Activated T-cell treated with anti-CD3 and anti-CD28 coated beads, Interleukin-2, amount 50 U/mL, for 1 hour (primary cell): Measurements from ENCODE around the gene EPB41L3.
"Not testable (repeated sequence)": the region's sequence is repeated elsewhere in the genome, so short reads cannot be mapped to it uniquely, and the experiment has no call there.

ENCODE experiments used
- DNase-seq: peaks from one replicate; pipeline ENCODE4 v3.0.0-alpha.2; 2020

Gene EPB41L3

DNA sequence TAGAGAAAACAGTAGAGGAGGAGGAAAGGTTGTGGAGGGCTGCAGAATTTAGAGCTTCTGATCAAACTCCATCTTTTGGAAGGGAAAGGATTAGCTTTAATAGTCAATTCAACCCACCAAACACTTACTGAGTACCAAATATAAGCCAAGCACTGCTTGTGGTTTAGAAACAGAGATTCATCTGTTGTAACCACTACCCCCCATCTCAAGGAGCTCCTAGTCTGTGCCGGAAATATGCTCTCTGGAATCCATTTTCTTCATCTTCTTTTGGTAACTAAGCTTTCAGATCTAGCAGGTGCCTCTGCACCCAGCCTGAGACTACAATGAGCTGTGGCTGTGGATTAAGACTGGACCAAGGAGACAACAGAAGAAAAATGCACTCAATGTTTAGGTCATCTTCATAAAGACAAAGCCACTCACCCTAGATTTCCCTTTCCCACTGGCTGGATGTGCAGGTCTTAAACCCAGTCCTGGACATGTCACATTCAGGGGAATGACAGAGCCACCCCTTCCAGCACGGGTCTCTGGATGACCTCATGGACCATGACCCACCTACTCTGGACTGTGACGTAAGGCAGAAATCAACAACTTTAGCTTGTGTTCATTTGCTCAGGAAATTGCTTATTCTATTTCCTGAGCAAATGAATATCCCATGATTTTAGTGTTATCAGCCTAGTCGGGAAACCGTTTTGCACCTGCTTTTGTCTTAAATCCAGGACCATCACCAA lies 52.9 kb downstream of the EPB41L3 start:
- no peak for DNase-seq

DNA sequence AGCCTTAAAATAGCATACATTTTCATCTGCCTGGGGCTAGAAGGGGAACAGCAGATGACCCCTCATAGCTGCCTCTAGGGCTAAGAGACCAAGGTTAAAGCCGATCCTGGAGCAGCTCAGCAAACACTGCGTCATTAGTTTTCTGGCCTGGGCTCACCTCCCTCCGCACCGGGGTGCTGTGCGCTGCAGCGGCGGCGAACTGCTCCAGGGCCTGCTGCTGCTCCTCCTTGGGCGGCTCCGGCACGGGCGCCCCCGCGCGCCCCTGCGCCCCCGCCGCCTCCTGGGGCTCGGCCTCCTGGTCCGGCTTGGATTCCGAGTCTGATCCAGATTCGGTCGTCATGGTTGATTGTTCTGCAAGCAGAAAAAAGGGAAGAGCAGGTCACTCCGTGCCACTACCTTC lies 55.0 kb downstream of the EPB41L3 start:
- no peak for DNase-seq

DNA sequence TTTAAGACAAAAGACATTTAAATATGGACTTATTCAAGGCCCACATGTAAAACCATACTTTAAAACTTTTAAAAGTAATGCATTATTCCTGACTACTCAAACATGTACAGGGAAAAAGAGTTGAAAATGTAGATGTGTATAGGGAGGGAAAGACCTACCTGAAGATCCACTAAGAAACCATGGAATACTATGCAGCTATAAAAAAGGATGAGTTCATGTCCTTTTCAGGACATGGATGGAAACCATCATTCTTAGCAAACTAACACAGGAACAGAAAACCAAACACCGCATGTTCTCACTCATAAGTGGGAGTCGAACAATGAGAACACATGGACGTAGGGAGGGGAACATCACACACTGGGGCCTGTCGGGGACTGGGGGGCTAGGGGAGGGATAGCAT lies 55.8 kb downstream of the EPB41L3 start:
- DNase-seq, result not testable (repeated sequence)

DNA sequence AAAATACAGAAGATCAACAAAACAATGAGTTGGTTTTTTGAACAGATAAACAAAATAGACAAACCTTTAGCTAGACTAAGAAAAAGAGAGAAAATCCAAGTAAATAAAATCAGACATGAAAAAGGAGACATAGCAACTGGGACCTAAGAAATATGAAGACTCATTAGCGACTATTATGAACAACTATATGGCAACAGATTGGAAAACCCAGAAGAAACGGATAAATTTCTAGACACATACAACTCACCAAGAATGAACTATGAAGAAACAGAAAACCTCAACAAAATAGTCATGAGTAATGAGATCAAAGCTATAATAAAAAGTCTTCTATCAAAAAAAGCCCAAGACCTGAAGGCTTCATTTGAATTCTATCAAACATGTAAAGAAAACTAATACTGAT lies 59.3 kb downstream of the EPB41L3 start:
- DNase-seq, result no peak

DNA sequence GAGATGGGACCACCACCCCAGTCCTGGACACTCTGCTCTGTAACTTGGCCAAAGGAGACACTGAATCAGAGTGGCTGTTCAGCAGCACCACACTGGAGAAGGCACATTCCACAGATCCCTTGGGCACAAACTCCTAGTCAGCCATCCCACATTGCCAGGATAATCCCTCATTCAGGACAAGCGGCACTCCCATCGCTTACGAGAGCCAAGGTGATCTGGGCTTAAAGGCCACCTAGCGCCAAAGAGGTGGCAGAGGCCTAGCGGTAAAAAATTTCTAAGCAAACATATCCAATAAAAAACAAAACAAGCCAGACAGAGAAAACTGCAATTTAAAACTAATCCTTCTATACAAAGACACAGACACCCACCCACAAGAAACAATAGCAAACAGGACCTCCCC lies 62.2 kb downstream of the EPB41L3 start:
- no peak for DNase-seq

DNA sequence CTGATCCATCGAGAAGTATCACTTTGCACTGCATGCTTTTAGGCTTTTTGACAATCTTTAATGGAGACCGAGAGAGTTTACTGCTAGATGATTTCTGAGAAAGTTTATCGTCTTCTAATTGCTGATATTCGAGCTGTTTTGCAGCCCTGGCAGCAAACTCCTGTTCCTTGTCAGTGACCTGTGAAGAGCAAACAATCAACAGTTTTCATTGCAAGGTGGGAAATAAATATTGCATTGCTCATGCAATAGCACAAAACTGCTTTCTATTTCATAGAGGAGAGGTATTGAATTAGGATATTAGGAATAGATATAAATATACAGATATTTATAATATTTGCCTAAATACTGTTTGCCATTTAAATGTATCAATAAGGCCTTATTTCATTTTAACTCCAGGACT lies 65.5 kb downstream of the EPB41L3 start:
- no peak for DNase-seq

DNA sequence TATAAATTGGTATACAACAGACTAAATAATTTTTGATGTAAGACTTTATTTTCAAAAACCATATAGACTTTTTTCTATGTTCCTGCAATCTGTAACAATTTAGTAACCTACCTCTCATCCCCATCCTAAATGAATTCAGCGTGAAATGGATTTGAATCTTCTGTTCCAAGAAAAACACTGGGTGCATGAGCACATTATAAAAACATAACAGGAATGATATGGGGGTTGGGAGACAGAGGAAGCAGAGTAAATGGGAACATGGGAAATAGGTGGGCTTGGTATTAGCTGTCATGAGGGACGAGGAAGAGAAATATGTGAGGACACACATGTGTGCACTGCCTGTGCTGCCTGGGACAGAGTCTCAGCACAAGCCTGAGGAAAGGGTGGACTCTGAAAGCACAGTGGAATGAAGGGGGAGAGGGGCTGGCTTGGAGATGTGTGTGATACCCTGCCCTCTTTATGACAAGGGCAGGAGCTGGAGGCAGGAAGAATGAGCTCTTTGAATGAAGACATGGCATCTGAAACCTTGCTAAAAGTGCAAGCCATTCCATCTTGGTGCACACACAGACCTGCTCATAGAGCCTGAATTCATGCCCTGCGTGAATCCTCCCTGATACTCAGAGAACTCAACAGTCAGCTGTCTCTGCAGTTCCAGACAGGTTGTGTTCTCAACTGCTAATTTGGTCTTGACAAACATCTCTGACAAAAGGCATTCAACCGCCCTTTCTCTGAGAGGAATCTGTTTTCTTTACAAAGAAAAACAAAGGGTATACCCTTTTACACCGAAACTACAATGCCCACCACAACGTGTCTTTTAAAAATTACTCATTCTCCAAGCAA lies 66.6 kb downstream of the EPB41L3 start:
- DNase-seq, result no peak

DNA sequence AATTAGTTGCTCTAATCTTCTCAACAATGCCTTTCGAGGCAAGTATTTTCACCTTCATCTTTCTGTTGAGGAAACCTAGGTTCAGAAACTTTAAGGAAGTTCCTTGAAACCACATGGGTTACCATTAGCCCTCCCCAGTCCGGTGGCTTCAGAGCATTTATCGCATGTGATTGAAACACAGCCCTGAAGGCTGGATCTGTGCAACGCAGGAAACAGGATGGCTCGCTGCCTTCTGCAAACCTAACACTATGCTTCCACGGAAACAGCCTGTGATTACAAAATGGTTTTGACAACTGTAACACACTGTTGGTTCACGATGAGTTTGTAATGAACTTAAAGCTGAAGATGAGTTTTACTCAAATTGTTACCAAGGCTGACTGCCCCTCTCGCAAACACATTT lies 68.5 kb downstream of the EPB41L3 start:
- no peak for DNase-seq

DNA sequence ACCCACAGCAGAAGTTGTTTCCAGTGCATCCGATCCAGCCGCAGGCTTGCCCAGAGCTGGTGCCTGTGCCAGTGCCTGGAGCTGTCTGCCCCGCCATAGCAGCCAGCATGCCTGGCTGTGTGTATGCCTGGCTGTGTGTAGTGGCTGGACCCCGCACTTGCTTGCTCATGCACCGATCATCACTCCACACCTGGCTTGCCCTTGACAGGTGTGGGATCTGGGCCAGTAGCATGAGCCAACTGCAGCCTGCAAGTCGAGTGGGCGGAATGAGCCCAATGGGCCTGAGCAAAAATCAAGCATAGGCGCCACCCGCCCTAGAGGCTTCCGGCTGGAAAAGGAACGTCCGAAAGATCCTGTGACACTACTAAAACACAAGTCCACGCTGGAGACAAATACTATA lies 74.5 kb downstream of the EPB41L3 start:
- DNase-seq, result no peak

DNA sequence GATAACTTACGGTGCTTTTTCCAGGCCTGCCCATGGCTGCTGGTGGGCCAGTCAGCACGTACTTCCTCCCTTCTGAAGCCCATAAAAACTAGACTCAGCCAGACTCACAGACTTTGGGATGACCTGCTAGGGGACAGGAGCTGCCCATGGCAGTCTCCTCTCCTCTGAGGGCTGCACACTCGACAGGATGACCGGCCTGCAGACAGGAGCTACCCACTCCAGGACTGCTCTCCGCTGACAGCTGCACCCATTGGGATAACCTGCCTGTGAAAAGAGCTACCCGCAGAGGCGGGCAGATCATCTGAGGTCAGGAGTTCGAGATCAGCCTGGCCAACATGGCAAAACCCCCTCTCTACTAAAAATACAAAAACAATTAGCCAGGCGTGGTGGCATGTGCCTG lies 75.4 kb downstream of the EPB41L3 start:
- no peak for DNase-seq

DNA sequence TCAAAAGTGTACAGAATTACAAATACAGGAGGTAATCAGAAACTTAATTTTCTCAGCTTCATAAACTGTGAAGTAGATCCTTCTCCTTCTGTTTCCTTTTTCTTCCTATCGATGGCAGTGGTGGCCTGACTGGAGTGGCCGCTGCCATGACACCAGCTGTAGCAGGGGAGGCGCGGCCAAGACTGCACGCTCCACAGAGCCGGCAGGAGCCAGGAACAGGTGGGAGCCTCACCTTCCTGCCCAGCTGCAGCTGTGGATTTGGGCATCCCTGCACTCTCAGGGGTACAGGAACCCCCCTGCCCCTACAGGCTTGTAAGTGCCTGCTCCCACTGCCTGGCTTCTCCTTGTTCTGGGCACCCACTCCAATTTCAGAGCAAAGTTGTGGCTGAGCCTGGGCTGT lies 76.1 kb downstream of the EPB41L3 start:
- no peak for DNase-seq

DNA sequence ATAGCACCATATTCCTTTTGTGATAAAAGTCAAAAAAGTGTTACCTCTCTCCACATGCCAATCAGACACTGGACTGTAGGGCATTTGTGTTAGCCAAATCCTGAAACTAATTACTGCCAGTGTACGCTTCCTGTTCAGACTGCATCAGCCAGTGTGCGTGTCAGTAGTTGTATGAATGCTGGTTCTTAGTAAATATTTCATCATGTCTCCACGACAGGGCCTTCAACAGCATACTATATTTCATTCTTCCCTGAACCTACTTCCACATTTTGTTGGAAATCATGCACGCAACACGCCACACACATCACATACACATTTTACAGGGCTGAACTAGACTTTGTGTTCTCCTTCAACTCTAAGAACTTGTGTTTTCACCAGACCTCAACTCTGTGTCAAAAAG lies 77.5 kb downstream of the EPB41L3 start:
- no peak for DNase-seq

DNA sequence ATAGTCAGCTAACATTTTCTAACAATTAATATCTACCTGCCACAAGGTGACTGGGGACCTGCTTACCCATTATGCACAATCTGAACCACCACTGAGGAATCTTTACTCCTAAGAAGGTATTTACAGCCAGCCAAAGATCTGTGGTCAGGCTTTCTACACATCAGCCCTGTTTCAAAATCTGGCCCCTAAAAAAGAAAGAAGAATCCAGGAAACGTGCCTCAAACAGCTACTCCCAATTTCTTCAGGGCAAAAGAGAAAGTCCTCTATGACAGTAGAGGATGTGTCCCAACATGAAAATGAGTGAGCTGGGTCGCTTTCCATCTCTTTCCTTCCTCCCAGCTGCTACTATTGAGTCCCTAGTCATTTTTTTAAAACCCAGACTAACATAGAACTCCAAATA lies 79.5 kb downstream of the EPB41L3 start:
- no peak for DNase-seq

DNA sequence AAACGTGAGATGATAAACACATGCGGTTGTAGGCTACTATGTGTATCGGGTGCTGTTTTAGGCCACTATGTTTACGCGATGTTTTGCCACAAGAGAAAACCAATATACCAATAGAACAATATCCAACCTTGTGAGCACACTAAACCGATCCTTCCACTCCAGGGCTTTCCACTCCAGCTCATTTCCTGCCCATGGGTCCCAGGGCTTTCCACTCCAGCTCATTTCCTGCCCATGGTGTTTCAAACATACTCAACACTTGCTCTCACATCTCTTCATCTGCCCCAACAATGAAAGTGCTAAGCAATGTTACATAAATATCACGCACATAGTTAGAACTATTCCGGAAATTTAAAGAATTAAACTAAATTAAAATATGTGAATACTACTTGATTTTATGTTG lies 80.0 kb downstream of the EPB41L3 start:
- DNase-seq, result no peak

DNA sequence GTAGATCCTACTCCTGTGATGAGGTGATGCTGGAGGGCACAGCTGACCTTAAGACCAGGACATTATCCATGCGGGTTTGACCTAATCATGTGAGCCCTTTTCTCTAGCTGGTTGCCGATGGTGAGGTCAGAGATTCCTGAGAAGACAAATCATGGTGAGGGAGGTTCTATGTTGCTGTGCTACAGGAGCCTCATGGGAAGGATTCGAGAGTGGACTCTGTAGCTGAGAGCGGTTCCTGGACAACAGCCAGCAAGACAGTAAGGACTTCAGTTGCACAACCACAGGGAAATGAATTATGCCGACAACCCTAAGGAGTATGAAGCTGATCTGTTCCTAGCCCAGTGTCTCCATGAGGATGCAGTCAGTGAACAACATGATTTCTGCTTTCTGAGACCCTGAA lies 80.4 kb downstream of the EPB41L3 start:
- no peak for DNase-seq

DNA sequence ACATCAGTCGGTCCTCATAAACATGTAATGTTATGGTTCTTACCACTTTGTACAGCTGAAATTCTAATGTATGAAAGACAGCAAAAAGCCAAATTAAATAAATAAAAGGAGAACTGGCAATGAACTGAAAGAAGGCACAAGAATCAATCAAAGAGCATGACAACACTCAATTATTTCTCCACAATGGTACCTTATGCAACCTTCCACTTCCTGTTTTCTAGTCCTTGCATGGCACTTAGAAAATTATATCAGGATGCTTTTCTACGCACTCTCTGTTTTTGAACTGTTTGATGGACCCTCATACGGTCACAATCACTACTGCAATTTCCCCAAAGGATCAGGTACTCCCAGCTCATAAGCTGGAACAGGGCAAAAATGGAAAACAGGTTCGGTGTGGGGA lies 81.6 kb downstream of the EPB41L3 start:
- no peak for DNase-seq

DNA sequence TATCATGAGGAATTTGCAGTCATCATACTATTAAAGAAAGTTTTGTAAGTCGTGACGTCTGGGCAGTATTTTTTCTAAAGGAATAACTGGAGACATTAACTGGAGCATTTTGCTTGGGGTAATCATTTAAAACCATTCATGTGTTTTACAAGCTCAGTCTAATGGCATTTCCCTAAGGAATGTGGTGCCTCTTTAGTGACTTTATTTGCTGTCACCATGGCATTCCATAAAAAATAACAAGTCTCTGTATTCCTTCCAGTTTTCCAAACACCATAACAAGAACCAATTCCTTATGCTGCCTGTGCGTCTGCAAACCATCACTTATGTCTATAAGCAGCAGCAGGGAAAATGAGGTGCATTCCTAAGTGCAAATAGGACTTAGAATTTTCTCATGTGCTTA lies 82.8 kb downstream of the EPB41L3 start:
- DNase-seq, result no peak

DNA sequence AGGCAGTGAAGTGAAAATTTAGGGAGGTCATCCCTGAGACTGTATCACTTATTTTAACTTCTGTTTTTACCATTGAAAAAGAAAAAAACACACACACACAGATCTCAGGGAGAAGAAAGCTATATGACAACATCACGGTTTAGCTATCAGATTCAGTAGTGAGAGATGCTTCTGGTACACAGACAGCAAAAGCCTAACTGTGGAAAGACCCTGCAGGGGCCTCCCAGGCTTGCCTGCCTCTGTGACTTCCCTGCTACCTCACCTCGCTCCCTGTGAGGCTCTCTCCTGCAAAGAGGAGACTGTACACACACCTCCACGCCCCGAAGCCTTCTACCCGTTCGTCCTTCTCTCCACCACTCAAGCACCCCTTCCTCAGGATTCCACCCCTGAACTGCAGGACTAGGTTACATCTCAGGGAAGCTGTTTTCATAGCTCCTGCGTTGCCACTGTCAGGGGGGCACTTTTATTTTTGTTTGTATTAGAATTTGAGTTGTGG lies 86.3 kb downstream of the EPB41L3 start:
- no peak for DNase-seq

DNA sequence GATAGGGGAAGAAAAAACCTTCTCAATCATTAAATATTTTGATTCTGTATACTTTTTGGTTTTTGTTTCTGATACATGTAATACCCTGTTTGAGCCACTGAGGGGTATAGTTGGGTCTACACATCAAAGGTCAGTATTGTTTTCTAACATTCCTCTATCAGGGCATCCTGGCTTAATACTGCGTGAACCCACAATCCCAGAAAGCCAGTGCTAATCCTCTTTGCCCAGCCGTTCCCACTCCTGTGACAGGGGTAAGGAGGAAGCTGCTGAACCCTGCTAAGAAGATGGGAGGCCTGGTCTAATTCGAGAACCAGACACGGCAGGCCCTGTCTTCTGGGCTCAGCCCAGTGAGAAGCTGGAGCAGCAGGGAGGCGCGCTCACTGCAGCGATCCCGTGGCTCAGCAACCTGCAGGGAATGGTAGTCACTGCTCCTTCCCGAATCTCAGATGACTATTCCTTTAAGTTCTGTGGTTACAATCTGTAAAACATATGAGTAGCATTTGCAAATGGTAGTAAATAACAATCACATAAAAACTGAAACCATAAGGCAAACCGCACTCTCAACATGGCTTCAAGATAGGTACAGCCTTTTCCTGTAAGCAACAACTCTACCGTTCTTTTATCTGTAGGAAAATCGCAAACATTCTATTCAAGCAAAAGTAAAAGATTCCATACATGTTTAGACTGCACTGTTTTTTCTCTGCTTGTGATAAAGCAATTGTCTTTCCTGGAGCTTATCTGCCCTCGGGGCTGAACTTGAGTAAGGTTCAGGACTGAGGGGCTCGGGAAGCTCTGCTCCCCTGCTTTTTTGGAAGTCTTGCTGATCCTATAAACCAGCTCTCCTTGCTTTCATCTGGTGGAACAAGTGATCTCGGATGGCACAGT lies 87.0 kb downstream of the EPB41L3 start:
- DNase-seq, result peak; percentile 47

DNA sequence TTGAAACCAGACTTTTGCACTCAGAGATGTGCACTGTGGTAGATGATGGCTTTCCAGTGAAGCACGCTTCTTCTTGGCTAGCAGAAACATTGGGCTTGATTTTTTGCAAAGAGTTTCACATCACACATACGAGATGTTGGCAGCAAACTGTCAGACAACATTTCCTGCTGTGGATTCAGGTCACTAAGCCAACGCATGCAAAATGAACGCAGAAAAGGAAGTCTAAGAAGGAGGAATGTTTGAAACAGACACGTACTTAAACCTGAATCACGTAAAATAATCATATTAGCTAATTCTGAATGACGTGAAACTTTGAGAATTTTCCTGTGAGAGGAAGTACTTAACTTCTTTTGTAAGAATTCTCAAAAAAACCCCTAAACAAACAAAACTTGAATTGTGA lies 88.1 kb downstream of the EPB41L3 start:
- no peak for DNase-seq

DNA sequence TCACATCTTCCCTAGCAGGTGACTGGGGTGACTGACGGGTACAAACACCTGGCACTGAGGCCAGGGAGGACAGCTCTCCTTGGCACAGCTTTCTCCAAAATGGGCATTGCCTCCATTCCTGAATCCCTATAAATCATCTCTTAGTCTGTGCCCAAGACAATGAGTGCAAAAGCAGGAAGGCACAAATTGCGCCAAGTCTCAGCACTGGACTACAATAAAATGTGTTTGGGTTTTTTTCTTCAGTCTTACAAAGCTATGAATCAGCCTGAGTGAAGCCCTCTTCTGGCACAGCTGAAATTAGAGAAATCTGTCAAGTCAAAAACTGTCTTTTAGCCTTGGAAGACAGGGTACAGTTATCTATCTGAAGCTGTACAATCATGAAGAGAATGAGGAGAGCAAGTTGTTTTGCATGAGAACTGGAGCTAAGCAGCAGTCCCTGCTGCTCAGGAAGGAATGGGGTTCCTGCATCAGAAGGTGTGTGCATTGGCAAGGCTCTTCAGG lies 90.8 kb downstream of the EPB41L3 start:
- no peak for DNase-seq

DNA sequence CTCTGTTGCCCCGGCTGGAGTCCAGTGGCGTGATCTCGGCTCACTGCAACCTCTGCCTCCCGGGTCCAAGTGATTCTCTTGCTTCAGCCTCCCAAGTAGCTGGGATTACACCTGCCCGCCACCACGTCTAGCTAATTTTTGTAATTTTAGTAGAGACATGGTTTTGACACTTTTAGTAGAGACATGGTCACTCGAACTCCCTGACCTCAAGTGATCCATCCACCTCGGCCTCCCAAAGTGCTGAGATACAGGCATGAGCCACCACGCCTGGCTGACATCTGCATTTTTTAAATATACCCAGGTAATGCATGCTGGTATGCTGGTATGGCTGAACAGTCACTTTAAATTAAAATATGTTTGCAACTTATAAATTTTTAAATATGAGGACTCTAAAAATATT lies 91.9 kb downstream of the EPB41L3 start:
- DNase-seq, result no peak

DNA sequence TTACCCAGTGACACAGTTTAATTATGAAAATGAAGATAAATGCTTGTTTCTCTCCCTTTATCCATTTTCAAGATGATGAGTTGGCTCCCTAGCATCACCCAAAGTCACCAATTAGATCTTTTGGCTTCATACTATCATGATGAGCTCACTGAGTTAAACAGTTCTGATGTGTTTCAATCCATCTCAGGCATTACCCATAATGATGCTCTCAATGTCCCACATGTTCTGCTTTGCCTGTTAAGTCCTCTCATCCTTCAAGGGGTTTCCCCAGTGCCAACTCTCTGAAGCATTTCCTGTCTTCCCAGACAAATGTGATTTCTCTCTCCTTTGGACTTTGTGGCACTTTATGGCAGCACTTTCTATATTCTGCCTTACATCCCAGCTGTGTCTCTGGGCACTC lies 92.6 kb downstream of the EPB41L3 start:
- no peak for DNase-seq
